Limb (tissue), 2 donors: ENCODE results near the gene KRTAP2-4.
"Not testable (repeated sequence)": the region's sequence is repeated elsewhere in the genome, so short reads cannot be mapped to it uniquely, and the experiment has no call there.

Experiments used
- DNase-seq, 2 donors: peaks; one replicate each; pipeline ENCODE4 v3.0.0-alpha.2; 2016; ENCODE audit errors: extremely low spot score in 2 of 2

Gene KRTAP2-4

DNA sequence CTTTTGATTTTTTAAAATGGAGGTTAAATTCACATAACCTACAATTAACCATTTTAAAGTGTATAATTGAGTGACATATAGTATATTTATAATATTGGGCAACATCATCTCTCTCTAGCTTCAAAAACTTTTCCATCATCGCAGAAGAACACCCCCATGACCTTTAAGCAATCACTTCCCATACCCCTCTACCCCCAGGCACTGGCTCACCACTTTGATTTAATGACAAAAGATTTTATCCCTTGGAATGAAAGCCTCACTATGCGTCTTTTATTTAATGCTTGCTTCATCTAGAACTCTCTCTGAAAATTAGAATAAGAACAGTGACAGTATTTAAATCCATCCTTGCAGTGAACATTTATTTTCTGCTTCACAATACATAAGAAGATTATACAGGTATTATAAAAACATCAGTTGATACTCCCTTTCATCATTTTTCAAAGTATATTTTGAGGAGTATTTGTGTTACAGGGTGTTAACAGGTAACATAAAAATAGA, 27.8 kb downstream of the KRTAP2-4 start:
- no peak for DNase-seq

DNA sequence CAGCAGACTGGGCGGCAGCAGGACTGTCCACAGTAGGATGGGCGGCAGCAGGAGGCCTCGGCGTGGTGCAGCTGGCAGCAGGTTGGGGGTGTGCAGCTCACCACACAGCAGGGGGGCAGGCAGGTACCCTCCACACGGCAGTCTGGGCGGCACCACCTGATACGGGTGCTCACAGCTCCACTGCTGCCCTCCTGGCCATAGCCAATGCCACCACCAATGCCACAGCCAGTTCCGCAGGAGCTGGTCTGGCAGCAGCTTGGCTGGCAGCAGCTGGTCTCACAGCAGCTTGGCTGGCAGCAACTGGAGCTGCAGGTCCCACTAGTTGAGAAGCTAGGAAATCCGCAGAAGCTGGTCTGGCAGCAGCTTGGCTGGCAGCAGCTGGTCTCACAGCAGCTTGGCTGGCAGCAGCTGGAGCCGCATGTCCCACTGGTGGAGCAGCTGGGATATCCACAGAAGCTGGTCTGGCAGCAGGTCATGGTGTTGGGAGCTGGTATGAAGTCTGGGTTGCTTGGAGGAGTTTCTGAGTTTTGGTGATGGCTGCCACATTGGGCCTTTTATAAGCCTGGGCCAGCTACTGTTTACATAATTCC, 31.2 kb downstream of the KRTAP2-4 start, which contains the start of gene KRTAP1-3:
TSS of gene KRTAP1-3 (minus strand) at position 529 of the 590 bp plus-strand sequence. CDS start at position 476, 53 bp downstream.
- not testable (repeated sequence) for DNase-seq

DNA sequence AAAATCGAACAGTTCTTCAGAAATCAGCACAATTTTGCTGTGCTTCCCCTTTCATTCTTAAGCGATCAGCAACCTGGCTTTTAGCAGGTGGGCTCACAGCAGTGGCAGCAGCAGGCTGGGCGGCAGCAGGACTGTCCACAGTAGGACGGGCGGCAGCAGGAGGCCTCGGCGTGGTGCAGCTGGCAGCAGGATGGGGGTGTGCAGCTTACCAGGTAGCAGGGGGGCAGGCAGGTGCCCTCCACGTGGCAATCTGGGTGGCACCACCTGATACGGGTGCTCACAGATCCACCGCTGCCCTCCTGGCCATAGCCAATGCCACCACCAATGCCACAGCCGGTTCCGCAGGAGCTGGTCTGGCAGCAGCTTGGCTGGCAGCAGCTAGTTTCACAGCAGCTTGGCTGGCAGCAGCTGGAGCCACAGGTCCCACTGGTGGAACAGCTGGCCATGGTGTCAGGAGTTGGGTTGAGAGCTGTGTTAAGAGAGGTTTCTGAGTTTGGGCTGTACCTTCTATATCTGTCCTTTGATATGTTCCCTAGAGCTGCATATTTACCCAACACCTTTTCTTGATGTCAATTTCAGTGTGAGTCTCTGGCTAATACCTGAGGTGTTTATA, 35.9 kb downstream of the KRTAP2-4 start, which contains the start of gene KRTAP1-4:
TSS of gene KRTAP1-4 (minus strand) at position 563 of the 613 bp plus-strand sequence. CDS start at position 446, 117 bp downstream.
- no peak for DNase-seq

DNA sequence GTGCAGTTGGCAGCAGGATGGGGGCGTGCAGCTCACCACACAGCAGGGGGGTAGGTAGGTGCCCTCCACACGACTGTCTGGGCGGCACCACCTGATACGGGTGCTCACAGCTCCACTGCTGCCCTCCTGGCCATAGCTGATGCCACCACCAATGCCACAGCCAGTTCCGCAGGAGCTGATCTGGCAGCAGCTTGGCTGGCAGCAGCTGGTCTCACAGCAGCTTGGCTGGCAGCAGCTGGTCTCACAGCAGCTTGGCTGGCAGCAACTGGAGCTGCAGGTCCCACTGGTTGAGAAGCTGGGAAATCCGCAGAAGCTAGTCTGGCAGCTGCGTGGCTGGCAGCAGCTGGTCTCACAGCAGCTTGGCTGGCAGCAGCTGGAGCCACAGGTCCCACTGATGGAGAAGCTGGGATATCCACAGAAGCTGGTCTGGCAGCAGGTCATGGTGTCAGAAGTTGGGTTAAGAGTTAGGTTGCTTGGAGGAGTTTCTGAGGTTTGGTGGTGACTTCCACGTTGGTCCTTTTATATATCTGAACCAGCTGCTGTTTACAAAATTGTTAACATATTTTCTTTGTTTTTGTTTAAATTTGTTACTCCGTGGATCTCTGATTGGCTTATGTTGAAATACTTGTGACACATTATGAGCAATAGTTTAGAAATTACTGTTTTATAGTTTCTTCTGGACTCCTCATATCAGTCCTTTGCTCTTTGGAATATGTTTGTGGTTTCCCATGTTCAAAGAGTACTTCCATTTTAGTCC, 38.8 kb downstream of the KRTAP2-4 start, which contains the start of gene KRTAP1-5:
TSS of gene KRTAP1-5 (minus strand) at position 494 of the 757 bp plus-strand sequence. CDS start at position 441, 53 bp downstream.
- no peak for DNase-seq

DNA sequence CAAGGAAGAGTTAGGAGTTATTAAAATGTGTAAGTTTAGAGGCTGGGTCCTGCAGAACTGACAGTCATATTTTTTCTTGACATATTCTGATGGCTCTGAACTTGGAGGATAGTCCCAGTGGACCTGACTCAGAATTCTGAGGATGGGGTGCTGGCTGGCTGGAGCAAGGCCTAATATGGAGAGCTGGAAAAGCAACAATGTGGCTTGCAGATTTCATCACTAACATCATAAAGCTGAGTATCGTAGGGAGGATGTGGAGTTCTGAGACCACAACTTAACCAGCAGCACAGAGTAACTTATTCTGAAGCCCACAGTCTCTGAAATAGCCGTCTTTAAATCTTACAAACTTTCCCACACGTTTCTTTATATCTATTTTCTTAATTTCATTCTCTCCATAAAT, 41.0 kb downstream of the KRTAP2-4 start:
- no peak for DNase-seq

DNA sequence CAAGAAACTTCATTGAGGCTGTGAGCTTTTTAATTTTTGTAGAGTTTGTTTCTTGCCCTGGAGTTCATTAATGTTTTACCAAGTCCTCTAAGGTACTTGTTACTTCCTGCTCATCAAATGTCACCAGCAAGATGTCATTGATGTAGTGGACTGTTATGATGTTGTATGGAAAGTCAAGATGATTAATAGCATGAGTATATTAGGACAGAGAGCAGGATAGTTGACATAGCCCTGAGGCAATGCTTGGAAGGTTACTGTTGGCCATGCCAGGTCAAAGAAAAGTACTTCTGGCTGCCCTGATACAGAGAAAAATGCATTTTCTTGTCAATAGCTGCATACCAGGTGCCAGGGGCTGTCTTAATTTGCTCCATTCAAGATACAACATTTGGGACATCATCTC, 45.3 kb downstream of the KRTAP2-4 start:
- no peak for DNase-seq

DNA sequence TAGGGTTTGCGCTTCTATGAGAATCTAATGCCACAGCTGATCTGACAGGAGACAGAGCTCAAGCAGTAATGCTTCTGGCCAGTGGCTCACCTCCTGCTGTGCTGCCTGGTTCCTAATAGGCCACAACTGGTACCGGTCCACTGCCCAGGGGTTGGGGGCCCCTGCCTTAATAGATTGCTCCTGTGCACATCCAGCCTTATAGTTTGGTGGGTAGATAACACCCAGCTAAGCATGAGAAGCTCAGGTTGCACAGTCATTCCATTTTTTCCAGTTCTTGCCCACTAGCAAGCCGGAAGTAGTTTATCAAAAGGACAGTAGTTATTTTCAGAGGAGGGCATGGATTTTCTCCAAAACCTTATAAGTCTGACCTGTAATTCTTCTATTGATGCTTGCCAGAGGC, 46.3 kb downstream of the KRTAP2-4 start:
- no peak for DNase-seq

DNA sequence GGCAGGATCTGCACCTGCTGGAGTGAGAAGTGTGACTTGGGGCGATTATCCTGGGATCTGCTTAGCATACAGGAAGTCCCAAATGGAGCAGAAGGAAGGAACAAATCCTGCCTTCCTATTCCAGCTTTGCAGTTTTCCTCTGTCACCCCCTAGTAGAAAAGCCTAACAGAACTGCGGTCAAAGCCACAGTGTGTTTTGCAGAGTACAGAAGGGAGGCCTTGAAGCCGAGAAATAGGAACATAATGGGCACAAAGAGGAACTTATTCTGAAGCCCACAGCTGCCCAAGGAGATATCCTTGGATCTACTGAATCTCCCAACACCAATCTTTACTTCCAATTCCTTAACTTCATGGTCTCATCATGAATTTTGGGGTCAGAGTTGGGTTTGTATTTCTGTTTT, 47.1 kb downstream of the KRTAP2-4 start:
- DNase-seq = no peak

DNA sequence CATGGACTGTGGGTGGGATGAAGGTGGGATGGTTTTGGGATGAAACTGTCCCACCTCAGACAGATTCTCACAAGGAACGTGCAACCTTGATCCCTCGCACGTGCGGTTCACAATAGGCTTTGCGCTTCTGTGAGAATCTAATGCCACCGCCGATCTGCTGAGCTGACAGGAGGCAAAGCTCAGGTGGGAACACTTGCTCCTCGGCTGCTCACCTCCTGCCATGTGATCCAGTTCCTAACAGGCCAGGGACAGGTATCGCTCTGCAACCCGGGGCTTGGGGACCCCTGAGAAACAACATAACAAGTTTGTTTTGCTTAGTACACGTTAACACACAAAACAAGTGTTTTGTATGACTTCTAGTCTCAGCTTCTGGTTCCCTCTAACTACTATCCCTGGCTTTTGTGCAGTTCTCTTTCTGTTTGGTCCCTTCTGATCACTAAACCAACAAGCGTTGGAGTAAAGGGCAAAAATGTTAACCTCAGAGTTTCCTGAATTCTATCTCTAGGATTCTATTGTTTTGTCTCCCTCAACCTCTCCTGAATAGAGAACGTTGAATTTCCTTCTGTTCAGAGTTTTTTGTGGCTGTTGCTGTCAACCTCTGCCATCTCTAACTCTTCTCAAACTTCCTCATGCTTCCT, 49.0 kb downstream of the KRTAP2-4 start:
- no peak for DNase-seq

DNA sequence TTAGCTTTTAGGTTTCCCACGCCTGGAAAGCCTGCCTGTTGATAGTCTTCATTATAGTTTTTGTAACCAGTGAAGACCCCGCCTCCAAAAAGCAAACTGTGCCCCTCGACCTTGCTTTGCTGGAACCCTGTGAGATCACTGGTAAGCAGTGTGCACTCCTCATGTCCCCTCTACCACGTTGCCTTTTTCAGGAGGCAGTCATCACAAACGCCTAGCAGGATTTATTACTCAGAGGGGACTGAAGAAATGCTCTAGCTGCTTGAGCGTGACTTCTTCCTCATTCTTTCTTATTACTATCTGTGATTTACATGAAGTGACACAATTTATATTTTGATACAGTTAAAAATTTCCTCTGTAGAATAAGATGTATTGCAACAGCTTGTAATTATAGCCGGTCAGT, 50.2 kb downstream of the KRTAP2-4 start:
- no peak for DNase-seq
